HepG2 (cell line): ENCODE results near the gene LENEP. TPM values are rescaled to one million over a fixed set of nuclear protein-coding genes. Genes with fewer than 3 reads are reported as not detected.

ENCODE experiments used
- AGO2 ChIP-seq: fragments of 200-400 bp; formaldehyde crosslinking; optimal IDR thresholded peaks from 2 replicates; pipeline ENCODE3; 2017; ENCODE audit warnings: mild to moderate bottlenecking, low read depth, low read length, moderate library complexity
- ATF1 ChIP-seq: IDR thresholded peaks from 2 replicates; pipeline ENCODE4 v1.6.1; 2016; ENCODE audit warnings: mild to moderate bottlenecking, control low read depth
- CHD4 ChIP-seq: fragments of 200-600 bp; sonication (generic); IDR thresholded peaks from 2 replicates; pipeline ENCODE4 v1.7.0; 2017; ENCODE audit warnings: mild to moderate bottlenecking, low read length, borderline replicate concordance
- HNF1A ChIP-seq, 2 experiments: sonication (generic) in 1 of 2; formaldehyde crosslinking in 1 of 2; IDR thresholded peaks; 2 replicates each; pipeline versions ENCODE4 v1.4.0 to v1.6.1; 2016 to 2020; ENCODE audit warnings: borderline replicate concordance in 1 of 2, low read depth in 1 of 2, mild to moderate bottlenecking in 1 of 2, missing genetic modification reagents in 1 of 2
- KLF12 ChIP-seq: sonication (generic); formaldehyde crosslinking; IDR thresholded peaks from 2 replicates; pipeline ENCODE4 v1.4.0; 2020; ENCODE audit warnings: missing genetic modification reagents, borderline replicate concordance
- MNT ChIP-seq: fragments of 450-650 bp; IDR thresholded peaks from 2 replicates; pipeline ENCODE4 v1.6.1; 2016
- MTF1 ChIP-seq: sonication (generic); formaldehyde crosslinking; IDR thresholded peaks from 2 replicates; pipeline ENCODE4 v1.5.0; 2020; ENCODE audit warnings: missing genetic modification reagents
- NRL ChIP-seq: sonication (generic); formaldehyde crosslinking; IDR thresholded peaks from 2 replicates; pipeline ENCODE4 v1.5.0; 2020; ENCODE audit warnings: missing genetic modification reagents, mild to moderate bottlenecking, moderate library complexity, borderline replicate concordance
- TP53 ChIP-seq: sonication (generic); formaldehyde crosslinking; conservative IDR thresholded peaks from 2 replicates; pipeline ENCODE4 v1.4.0; 2020; ENCODE audit warnings: missing genetic modification reagents
- ZBTB14 ChIP-seq: sonication (generic); formaldehyde crosslinking; IDR thresholded peaks from 2 replicates; pipeline ENCODE4 v1.4.0; 2020; ENCODE audit warnings: missing genetic modification reagents
- ZBTB46 ChIP-seq: sonication (generic); formaldehyde crosslinking; IDR thresholded peaks from 2 replicates; pipeline ENCODE4 v1.4.0; 2020; ENCODE audit warnings: mild to moderate bottlenecking, missing genetic modification reagents, borderline replicate concordance
- ZFP36L2 ChIP-seq: sonication (generic); formaldehyde crosslinking; IDR thresholded peaks from 2 replicates; pipeline ENCODE4 v1.4.0; 2020; ENCODE audit warnings: missing genetic modification reagents
- ZKSCAN5 ChIP-seq: sonication (generic); formaldehyde crosslinking; IDR thresholded peaks from 2 replicates; pipeline ENCODE4 v1.5.1; 2020; ENCODE audit warnings: mild to moderate bottlenecking, missing genetic modification reagents
- polyA plus RNA-seq, 8 experiments: library from polyadenylated mRNA; depleted of rRNA in 3 of 8; stranded (reverse) in 7 of 8; unstranded in 1 of 8; fragments of >200 nt; fragmentation: Illumina TruSeq in 4 of 8; extraction: Trizol in 4 of 8; gene quantifications; 2 replicates each; pipeline versions ENCODE4 v1.2.1 to v1.2.3, GENCODE V29; 2011 to 2016; ENCODE audit warnings: low read depth in 4 of 8, missing spikeins in 1 of 8, mixed read lengths in 1 of 8; ENCODE audit not compliant: insufficient read depth in 1 of 8
- total RNA-seq, 5 experiments: library from RNA; depleted of rRNA; stranded (reverse); fragments of >200 nt; fragmentation: Illumina TruSeq; extraction: Trizol; gene quantifications; 2 replicates each; pipeline ENCODE4 v1.2.3, GENCODE V29; 2016; ENCODE audit warnings: low read depth in 1 of 5
- TF ChIP-seq, protein P1 (sequence below): sonication (generic); formaldehyde crosslinking; IDR thresholded peaks from 2 replicates; pipeline ENCODE4 v1.8.1; 2023; ENCODE audit warnings: missing genetic modification reagents, inconsistent platforms, borderline replicate concordance
- TF ChIP-seq, protein P2 (sequence below): sonication (generic); formaldehyde crosslinking; IDR thresholded peaks from 2 replicates; pipeline ENCODE4 v1.4.0; 2020; ENCODE audit warnings: mild to moderate bottlenecking, missing genetic modification reagents

LENEP gene
- total and polyA plus RNA-seq, 2 of the 13 experiments (the other 11 are each of a cell fraction or from before 2014, with no cell fraction given): 0.29 TPM; not detected in 1

GRCh38 chr1:155008015-155008941 lies 14.9 kb downstream of the LENEP start (continued):
- TF ChIP-seq ZBTB46 (CRISPR knock-in tag) (no peak), ZBTB14 (CRISPR knock-in tag) (no peak), ATF1 (CRISPR knock-in tag) (no peak), AGO2 (peak; percentile 34), NRL (peak; percentile 43; the same call in 1 of the 2 replicates), KLF12 (CRISPR knock-in tag) (no peak), MTF1 (no peak), MNT (no peak), ZKSCAN5 (CRISPR knock-in tag) (no peak), CHD4 (no peak), HNF1A (IDR thresholded peaks at IDR 0.05; ENCODE audit: low read depth) (no peak), HNF1A (CRISPR knock-in tag; IDR thresholded peaks at IDR 0.05; ENCODE audit: borderline replicate concordance) (no peak), TP53 (CRISPR knock-in tag) (no peak), ZFP36L2 (CRISPR knock-in tag) (no peak)
- TF ChIP-seq, protein P1, sequence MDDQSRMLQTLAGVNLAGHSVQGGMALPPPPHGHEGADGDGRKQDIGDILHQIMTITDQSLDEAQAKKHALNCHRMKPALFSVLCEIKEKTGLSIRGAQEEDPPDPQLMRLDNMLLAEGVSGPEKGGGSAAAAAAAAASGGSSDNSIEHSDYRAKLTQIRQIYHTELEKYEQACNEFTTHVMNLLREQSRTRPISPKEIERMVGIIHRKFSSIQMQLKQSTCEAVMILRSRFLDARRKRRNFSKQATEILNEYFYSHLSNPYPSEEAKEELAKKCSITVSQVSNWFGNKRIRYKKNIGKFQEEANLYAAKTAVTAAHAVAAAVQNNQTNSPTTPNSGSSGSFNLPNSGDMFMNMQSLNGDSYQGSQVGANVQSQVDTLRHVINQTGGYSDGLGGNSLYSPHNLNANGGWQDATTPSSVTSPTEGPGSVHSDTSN (CRISPR knock-in tag): no peak
- TF ChIP-seq, protein P2, sequence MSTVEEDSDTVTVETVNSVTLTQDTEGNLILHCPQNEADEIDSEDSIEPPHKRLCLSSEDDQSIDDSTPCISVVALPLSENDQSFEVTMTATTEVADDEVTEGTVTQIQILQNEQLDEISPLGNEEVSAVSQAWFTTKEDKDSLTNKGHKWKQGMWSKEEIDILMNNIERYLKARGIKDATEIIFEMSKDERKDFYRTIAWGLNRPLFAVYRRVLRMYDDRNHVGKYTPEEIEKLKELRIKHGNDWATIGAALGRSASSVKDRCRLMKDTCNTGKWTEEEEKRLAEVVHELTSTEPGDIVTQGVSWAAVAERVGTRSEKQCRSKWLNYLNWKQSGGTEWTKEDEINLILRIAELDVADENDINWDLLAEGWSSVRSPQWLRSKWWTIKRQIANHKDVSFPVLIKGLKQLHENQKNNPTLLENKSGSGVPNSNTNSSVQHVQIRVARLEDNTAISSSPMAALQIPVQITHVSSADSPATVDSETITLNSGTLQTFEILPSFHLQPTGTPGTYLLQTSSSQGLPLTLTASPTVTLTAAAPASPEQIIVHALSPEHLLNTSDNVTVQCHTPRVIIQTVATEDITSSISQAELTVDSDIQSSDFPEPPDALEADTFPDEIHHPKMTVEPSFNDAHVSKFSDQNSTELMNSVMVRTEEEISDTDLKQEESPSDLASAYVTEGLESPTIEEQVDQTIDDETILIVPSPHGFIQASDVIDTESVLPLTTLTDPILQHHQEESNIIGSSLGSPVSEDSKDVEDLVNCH (CRISPR knock-in tag): no peak
